Bronchial epithelial cell (primary cell): Measurements from ENCODE around the gene MICAL3. TPM values are rescaled to one million over a fixed set of nuclear protein-coding genes. Genes with fewer than 3 reads are reported as not detected.
A peak's percentile ranks its signal among the peaks of the same experiment; 100 is the strongest.

ENCODE experiments used
- DNase-seq: peaks from one replicate; pipeline ENCODE4 v3.0.0-alpha.2; 2010; ENCODE audit warnings: low read depth
- FAIRE-seq: peaks from 2 replicates; lab custom pipeline; 2011; peaks lifted over from hg19 to GRCh38; lab: Jason Lieb, UNC
- H3K27me3 ChIP-seq: 2 replicates; pipeline ENCODE4 v1.5.1; 2011; ENCODE audit warnings: low read length; ENCODE audit not compliant: control insufficient read depth, insufficient read depth
- H3K36me3 ChIP-seq: 2 replicates; pipeline ENCODE4 v1.5.1; 2011; ENCODE audit warnings: low read length; ENCODE audit not compliant: control insufficient read depth, insufficient read depth
- H3K4me3 ChIP-seq: 2 replicates; pipeline ENCODE4 v1.5.1; 2011; ENCODE audit warnings: mild to moderate bottlenecking, low read depth, low read length, control low read depth
- CTCF ChIP-seq: IDR thresholded peaks from 2 replicates; pipeline ENCODE4 v1.5.1; 2011; ENCODE audit warnings: mild to moderate bottlenecking, moderate library complexity, low read length, control low read depth, inconsistent platforms; ENCODE audit not compliant: insufficient read depth, severe bottlenecking
- total RNA-seq: library from RNA; depleted of rRNA; stranded (reverse); fragments of >200 nt; gene quantifications from 2 replicates; pipeline ENCODE4 v1.2.1, GENCODE V29; 2014

The MICAL3 gene
- total RNA-seq, 1 donor from 2014 or later: 13.4 TPM

DNA sequence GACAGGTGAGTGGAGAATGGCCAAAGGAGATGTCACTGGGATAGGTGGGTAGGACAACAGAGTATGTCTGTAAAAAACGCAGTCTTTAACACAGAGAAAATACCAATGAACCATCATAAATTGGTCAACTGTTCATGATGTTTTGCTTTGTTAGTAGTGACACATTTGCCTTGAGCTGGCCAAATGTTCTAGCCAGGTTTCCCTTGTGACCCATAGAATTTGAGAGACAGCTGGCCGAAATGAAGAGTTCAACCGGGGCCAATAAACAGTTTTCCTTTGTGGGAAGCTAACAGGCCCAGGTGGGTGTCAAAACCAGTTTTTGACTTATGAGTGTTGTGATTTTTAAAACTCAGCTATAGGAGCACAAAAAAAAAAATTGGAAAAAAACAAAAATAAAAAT lies 133.5 kb downstream of the MICAL3 start:
- Histone ChIP-seq H3K27me3 (no peaks in the 10 kb centered on the region), H3K36me3 (peaks cover 20% of the 10 kb centered on the region), H3K4me3 (no peak overlapping the region)
- no peak for TF ChIP-seq CTCF
- FAIRE-seq: no peak
- DNase-seq: no peak

DNA sequence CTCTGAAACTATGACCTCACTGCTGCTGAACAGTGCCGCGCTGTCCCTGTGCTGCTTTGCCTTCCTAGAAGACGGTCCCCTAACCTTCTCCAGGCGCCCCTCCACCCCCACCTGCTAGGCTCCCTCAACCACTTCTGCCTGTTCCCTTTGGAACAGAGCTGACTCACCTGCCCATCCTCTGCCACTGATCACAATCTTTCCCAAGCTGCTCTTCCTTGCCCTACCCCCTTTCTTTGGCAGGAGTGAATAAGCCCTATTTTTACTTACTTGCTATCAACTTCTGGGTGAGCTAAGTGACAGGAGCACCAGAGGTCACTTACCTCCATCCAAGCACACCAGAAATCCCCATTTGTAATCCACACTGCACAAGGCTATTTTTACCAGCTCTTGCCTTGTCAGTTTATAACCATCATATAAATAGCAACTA lies 134.1 kb downstream of the MICAL3 start:
- peak; percentile 39 for DNase-seq
- H3K4me3 ChIP-seq: no peak overlapping the region
- no peak for TF ChIP-seq CTCF
- H3K27me3 ChIP-seq: no peaks in the 10 kb centered on the region
- peaks cover 18% of the 10 kb centered on the region for H3K36me3 ChIP-seq
- no peak for FAIRE-seq

DNA sequence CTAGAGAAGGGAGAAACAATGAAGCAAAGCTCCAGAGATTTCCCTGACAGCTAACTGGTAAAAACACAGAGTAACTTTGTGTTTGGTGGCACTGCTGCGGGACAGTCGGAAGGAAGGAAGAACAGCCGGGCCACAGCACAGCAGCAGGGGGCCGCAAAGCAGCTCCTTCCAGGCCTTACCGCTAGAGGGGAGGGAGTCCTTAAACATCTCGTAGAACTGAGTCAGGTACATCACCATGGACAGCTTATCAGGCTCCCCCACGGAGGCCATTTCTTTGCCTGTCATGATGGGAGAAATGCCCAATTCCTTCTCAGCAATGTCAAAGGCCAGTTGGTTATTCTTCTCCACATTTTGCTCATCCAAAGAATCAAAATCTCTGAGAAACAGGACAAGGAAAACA lies 135.5 kb downstream of the MICAL3 start:
- no peak for FAIRE-seq
- Histone ChIP-seq H3K36me3 (peaks cover 14% of the 10 kb centered on the region), H3K4me3 (no peak overlapping the region), H3K27me3 (no peaks in the 10 kb centered on the region)
- DNase-seq: no peak
- no peak for TF ChIP-seq CTCF

DNA sequence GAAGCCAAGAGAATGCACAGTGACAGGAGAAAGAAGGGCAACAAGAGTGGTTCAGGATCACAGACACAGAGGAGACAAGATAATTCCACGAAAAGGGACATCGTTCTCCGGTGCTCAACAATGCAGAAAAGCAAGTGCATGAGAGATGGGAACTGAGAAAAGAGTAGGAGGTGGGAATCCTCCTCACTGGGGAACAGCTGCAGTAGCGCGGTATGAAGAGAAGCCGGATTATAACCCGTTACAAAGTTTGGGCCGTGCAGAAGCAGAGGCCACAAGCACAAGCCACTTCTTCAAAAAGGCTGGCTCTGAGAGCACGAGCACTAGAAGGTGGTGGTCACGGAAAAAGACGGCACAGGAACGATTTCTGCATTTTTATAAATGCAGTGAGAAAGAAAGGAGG lies 135.9 kb downstream of the MICAL3 start:
- FAIRE-seq (no peak), DNase-seq (no peak)
- Histone ChIP-seq H3K27me3 (no peaks in the 10 kb centered on the region), H3K36me3 (peaks cover 12% of the 10 kb centered on the region), H3K4me3 (no peak overlapping the region)
- TF ChIP-seq CTCF: no peak

DNA sequence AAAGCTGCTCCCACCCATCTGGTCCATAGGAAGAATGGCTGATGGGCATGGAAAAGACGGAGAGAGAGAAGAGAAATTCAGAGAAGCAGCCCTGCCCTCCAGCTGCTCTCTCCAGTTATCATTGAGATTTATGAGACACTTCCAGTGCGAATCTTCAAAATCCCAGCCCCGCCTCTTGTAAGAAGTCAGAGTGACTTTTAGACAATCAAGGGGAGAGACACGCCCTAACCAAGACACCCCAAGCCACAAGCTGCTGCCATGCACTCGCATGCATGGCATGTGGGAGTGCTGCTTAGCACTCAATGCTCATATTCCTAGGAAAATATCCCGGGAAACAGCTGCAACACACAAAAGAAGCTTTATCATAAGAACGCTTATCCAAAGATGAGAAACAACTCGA lies 139.5 kb downstream of the MICAL3 start:
- Histone ChIP-seq H3K27me3 (no peaks in the 10 kb centered on the region), H3K4me3 (no peak overlapping the region), H3K36me3 (peaks cover 27% of the 10 kb centered on the region)
- peak; percentile 72 for FAIRE-seq
- TF ChIP-seq CTCF: no peak
- no peak for DNase-seq

DNA sequence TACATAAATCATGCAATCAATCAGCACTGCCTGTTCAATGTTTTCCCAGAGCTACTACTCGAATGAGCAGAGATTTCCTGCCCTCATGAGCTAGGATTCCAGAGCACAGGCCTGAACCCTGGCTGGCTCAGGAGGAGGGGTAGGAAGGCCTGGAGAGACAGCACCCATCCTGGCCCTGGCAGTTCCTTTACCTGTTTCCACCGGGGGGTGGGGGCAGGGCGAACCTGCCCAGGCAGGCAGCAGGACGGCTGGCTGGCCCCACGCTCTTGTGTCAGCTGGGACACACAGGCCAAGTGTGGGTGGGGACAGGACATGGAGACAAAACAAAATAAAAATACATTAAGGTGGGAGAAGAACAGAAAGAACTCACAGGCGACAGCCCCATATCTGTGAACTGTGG lies 140.3 kb downstream of the MICAL3 start:
- H3K36me3 ChIP-seq: peaks cover 31% of the 10 kb centered on the region
- no peaks in the 10 kb centered on the region for H3K27me3 ChIP-seq
- FAIRE-seq: no peak
- DNase-seq: peak; percentile 67
- TF ChIP-seq CTCF: no peak
- no peak overlapping the region for H3K4me3 ChIP-seq
